SK-N-SH (cell line): Measurements from ENCODE around the gene CCNA2. TPM values are rescaled to one million over a fixed set of nuclear protein-coding genes. Genes with fewer than 3 reads are reported as not detected.
A peak's percentile ranks its signal among the peaks of the same experiment; 100 is the strongest.

Experiments
- CTCF ChIA-PET: fragments of 300-600, 350-600 bp; formaldehyde crosslinking; extraction: SDS; loops from one replicate; lab custom pipeline; 2021; lab: Yijun Ruan, JAX
- POLR2A ChIA-PET: fragments of 350-600 bp; sonication (Branson Sonifier 250); formaldehyde crosslinking; extraction: SDS; loops from one replicate; lab custom pipeline; 2020; ENCODE audit warnings: antibody characterized with exemption, inconsistent platforms; lab: Yijun Ruan, JAX
- DNase-seq: peaks from one replicate; pipeline ENCODE4 v3.0.0; 2012
- H2AFZ ChIP-seq: fragments of 200-600 bp; sonication (generic); 2 replicates; pipeline ENCODE4 v1.8.1; 2016; ENCODE audit warnings: antibody characterized with exemption, mild to moderate bottlenecking, low read depth
- H3F3A ChIP-seq: fragments of 200-600 bp; sonication (generic); replicated peaks from 2 replicates; pipeline ENCODE3; 2016; ENCODE audit warnings: antibody characterized with exemption, mild to moderate bottlenecking; ENCODE audit not compliant: insufficient read depth
- H3K27ac ChIP-seq, 2 experiments: fragments of 200-500 bp in 1 of 2; fragments of 200-600 bp in 1 of 2; sonication (Bioruptor generic) in 1 of 2; sonication (generic), shearing (Covaris generic) in 1 of 2; 2 replicates each; pipeline versions ENCODE4 v1.5.1 to v1.6.1; 2014 to 2016; ENCODE audit warnings: low read depth in 2 of 2, inconsistent platforms in 1 of 2, low read length in 1 of 2, mild to moderate bottlenecking in 1 of 2, mixed read lengths in 1 of 2
- H3K27me3 ChIP-seq: fragments of 200-600 bp; sonication (generic), shearing (Covaris generic); 2 replicates; pipeline ENCODE4 v1.6.1; 2016; ENCODE audit warnings: mixed run types; ENCODE audit not compliant: insufficient read depth
- H3K36me3 ChIP-seq, 2 experiments: fragments of 200-500 bp in 1 of 2; fragments of 200-600 bp in 1 of 2; sonication (Bioruptor generic) in 1 of 2; sonication (generic) in 1 of 2; replicated peaks in 1 of 2; 2 replicates each; pipeline versions ENCODE3 to v1.5.1; 2014 to 2016; ENCODE audit warnings: low read length in 1 of 2, mild to moderate bottlenecking in 1 of 2; ENCODE audit not compliant: insufficient read depth in 2 of 2, control insufficient read depth in 1 of 2
- H3K4me1 ChIP-seq, 2 experiments: fragments of 200-500 bp in 1 of 2; fragments of 200-600 bp in 1 of 2; sonication (Bioruptor generic) in 1 of 2; sonication (generic), shearing (Covaris generic) in 1 of 2; 2 replicates each; pipeline versions ENCODE4 v1.5.1 to v1.6.1; 2014 to 2016; ENCODE audit warnings: low read depth in 1 of 2, low read length in 1 of 2, mixed run types in 1 of 2; ENCODE audit not compliant: insufficient read depth in 2 of 2, control insufficient read depth in 1 of 2
- H3K4me2 ChIP-seq: fragments of 200-600 bp; sonication (generic), shearing (Covaris generic); 2 replicates; pipeline ENCODE4 v1.6.1; 2017; ENCODE audit warnings: mixed run types
- H3K4me3 ChIP-seq, 2 experiments: fragments of 200-500 bp in 1 of 2; fragments of 200-600 bp in 1 of 2; sonication (Bioruptor generic) in 1 of 2; sonication (generic), shearing (Covaris generic) in 1 of 2; 2 replicates each; pipeline versions ENCODE4 v1.5.1 to v1.8.1; 2014 to 2016; ENCODE audit warnings: low read depth in 2 of 2, inconsistent platforms in 1 of 2, low read length in 1 of 2, mild to moderate bottlenecking in 1 of 2, mixed read lengths in 1 of 2, moderate library complexity in 1 of 2
- H3K79me2 ChIP-seq: fragments of 200-600 bp; sonication (generic); 2 replicates; pipeline ENCODE4 v1.8.1; 2017; ENCODE audit warnings: mild to moderate bottlenecking; ENCODE audit not compliant: insufficient read depth
- H3K9ac ChIP-seq: fragments of 200-600 bp; sonication (generic); 2 replicates; pipeline ENCODE4 v1.6.1; 2017; ENCODE audit warnings: mixed run types
- H3K9me2 ChIP-seq: fragments of 200-600 bp; sonication (generic); 2 replicates; pipeline ENCODE4 v1.6.1; 2017; ENCODE audit warnings: mixed run types
- H3K9me3 ChIP-seq: fragments of 200-600 bp; sonication (generic); 2 replicates; pipeline ENCODE4 v1.6.1; 2017; ENCODE audit warnings: mixed run types, mild to moderate bottlenecking, moderate library complexity
- H4K20me1 ChIP-seq: fragments of 200-600 bp; sonication (generic); 2 replicates; pipeline ENCODE4 v1.6.1; 2017; ENCODE audit warnings: mild to moderate bottlenecking, mixed run types; ENCODE audit not compliant: insufficient read depth
- CTCF ChIP-seq: fragments of 200-600 bp; sonication (generic); IDR thresholded peaks from 2 replicates; pipeline ENCODE4 v1.6.1; 2017; ENCODE audit warnings: antibody characterized with exemption, mild to moderate bottlenecking, moderate library complexity
- EP300 ChIP-seq, 2 experiments: IDR thresholded peaks; 2 replicates each; pipeline versions ENCODE4 v1.4.0 to v1.6.1; 2012; ENCODE audit warnings: borderline replicate concordance in 1 of 2, low read depth in 1 of 2, low read length in 1 of 2
- FOXJ3 ChIP-seq: sonication (generic); formaldehyde crosslinking; IDR thresholded peaks from 2 replicates; pipeline ENCODE4 v1.5.1; 2020; ENCODE audit warnings: mild to moderate bottlenecking, missing genetic modification reagents
- GABPA ChIP-seq: IDR thresholded peaks from 2 replicates; pipeline ENCODE4 v1.4.0; 2012; ENCODE audit warnings: low read depth, mild to moderate bottlenecking
- GATA2 ChIP-seq: sonication (generic); formaldehyde crosslinking; IDR thresholded peaks from 2 replicates; pipeline ENCODE4 v1.5.0; 2020; ENCODE audit warnings: mild to moderate bottlenecking, missing genetic modification reagents
- MXI1 ChIP-seq: IDR thresholded peaks from 2 replicates; pipeline ENCODE4 v1.6.1; 2012; ENCODE audit warnings: mild to moderate bottlenecking, low read depth, low read length, improper control_type of control experiment
- POLR2AphosphoS5 ChIP-seq: IDR thresholded peaks from 2 replicates; pipeline ENCODE4 v1.6.1; 2012; ENCODE audit warnings: low read depth, low read length
- RAD21 ChIP-seq: IDR thresholded peaks from 2 replicates; pipeline ENCODE4 v1.6.1; 2012; ENCODE audit warnings: mild to moderate bottlenecking, low read length
- RXRA ChIP-seq: IDR thresholded peaks from 2 replicates; pipeline ENCODE4 v1.4.0; 2012; ENCODE audit warnings: low read depth, mild to moderate bottlenecking, borderline replicate concordance
- SIN3A ChIP-seq: IDR thresholded peaks from 2 replicates; pipeline ENCODE4 v1.6.1; 2012; ENCODE audit warnings: low read depth, mild to moderate bottlenecking, low read length, moderate library complexity, borderline replicate concordance
- SMC3 ChIP-seq: IDR thresholded peaks from 2 replicates; pipeline ENCODE4 v1.6.1; 2012; ENCODE audit warnings: low read depth, low read length, improper control_type of control experiment
- TAF1 ChIP-seq: IDR thresholded peaks from 2 replicates; pipeline ENCODE4 v1.6.1; 2012; ENCODE audit warnings: low read depth, mild to moderate bottlenecking, low read length, moderate library complexity, borderline replicate concordance
- TCF12 ChIP-seq: IDR thresholded peaks from 2 replicates; pipeline ENCODE4 v1.4.0; 2012
- ZBTB33 ChIP-seq: IDR thresholded peaks from 2 replicates; pipeline ENCODE4 v1.4.0; 2012; ENCODE audit warnings: low read depth, borderline replicate concordance
- WGBS: methylation state at CpG from one replicate; pipeline ENCODE4 v1.1.6; 2017; ENCODE audit warnings: low lambda C conversion rate; 5-methylcytosine and 5-hydroxymethylcytosine counted together
- polyA plus RNA-seq, 3 experiments: library from polyadenylated mRNA; depleted of rRNA; stranded (reverse); fragments of >200 nt; gene quantifications; 2 replicates each; pipeline ENCODE4 v1.2.3, GENCODE V29; 2012
- TF ChIP-seq, protein P1 (sequence below): IDR thresholded peaks from 2 replicates; pipeline ENCODE4 v1.6.1; 2012; ENCODE audit warnings: mild to moderate bottlenecking, low read depth, low read length, moderate library complexity
- TF ChIP-seq, protein P2 (sequence below): fragments of 150-350 bp; IDR thresholded peaks from 2 replicates; pipeline ENCODE4 v1.6.1; 2017; ENCODE audit warnings: antibody characterized with exemption, low read length, low read depth, borderline replicate concordance
- TF ChIP-seq, protein P3 (sequence below): fragments of 150-350 bp; IDR thresholded peaks from 2 replicates; pipeline ENCODE4 v1.6.1; 2016; ENCODE audit warnings: mild to moderate bottlenecking, low read depth, low read length
- TF ChIP-seq, protein P4 (sequence below): IDR thresholded peaks from 2 replicates; pipeline ENCODE4 v1.4.0; 2012; ENCODE audit warnings: low read depth, borderline replicate concordance

The CCNA2 gene
- polyA plus RNA-seq, 1 of the 3 experiments (the other 2 are of a cell fraction) = 23.8 TPM

GRCh38 chr4:121788896-121789295, 34.8 kb downstream of the CCNA2 start:
- POLR2A ChIA-PET = no interaction called here
- Histone ChIP-seq H3K27me3 (no peaks in the 10 kb centered on the region), H3K4me3 (no peak overlapping the region), H3K4me1 (peaks cover 0 to 54% of the 10 kb centered on the region in 2 experiments), H3K79me2 (no peaks in the 10 kb centered on the region), H3K9me3 (no peaks in the 10 kb centered on the region), H3K4me2 (peak overlapping the region; percentile 69; the same call in 1 of the 2 replicates), H3K36me3 (no peaks in the 10 kb centered on the region), H3K27ac (peak overlapping the region; percentile 86 to 95; a peak in 3 of 4 replicates), H4K20me1 (no peaks in the 10 kb centered on the region), H3F3A (peaks cover 66% of the 10 kb centered on the region), H3K9me2 (no peaks in the 10 kb centered on the region), H2AFZ (peak overlapping the region; percentile 85), H3K9ac (peak overlapping the region; percentile 55)
- CTCF ChIA-PET = no interaction called here
- 39% methylated on average over 2 of the region's 2 CpGs for WGBS
- DNase-seq = no peak
- TF ChIP-seq FOXJ3 (CRISPR knock-in tag) (no peak), SMC3 (no peak), RAD21 (no peak), SIN3A (no peak), EP300 (IDR thresholded peaks at IDR 0.05; ENCODE audit: borderline replicate concordance in 1 of 2, low read depth in 1 of 2, low read length in 1 of 2) (no peak), MXI1 (no peak), TAF1 (no peak), ZBTB33 (no peak), POLR2AphosphoS5 (no peak), TCF12 (no peak), RXRA (no peak), GATA2 (CRISPR knock-in tag) (no peak), CTCF (no peak), GABPA (no peak)
- TF ChIP-seq, protein P1, sequence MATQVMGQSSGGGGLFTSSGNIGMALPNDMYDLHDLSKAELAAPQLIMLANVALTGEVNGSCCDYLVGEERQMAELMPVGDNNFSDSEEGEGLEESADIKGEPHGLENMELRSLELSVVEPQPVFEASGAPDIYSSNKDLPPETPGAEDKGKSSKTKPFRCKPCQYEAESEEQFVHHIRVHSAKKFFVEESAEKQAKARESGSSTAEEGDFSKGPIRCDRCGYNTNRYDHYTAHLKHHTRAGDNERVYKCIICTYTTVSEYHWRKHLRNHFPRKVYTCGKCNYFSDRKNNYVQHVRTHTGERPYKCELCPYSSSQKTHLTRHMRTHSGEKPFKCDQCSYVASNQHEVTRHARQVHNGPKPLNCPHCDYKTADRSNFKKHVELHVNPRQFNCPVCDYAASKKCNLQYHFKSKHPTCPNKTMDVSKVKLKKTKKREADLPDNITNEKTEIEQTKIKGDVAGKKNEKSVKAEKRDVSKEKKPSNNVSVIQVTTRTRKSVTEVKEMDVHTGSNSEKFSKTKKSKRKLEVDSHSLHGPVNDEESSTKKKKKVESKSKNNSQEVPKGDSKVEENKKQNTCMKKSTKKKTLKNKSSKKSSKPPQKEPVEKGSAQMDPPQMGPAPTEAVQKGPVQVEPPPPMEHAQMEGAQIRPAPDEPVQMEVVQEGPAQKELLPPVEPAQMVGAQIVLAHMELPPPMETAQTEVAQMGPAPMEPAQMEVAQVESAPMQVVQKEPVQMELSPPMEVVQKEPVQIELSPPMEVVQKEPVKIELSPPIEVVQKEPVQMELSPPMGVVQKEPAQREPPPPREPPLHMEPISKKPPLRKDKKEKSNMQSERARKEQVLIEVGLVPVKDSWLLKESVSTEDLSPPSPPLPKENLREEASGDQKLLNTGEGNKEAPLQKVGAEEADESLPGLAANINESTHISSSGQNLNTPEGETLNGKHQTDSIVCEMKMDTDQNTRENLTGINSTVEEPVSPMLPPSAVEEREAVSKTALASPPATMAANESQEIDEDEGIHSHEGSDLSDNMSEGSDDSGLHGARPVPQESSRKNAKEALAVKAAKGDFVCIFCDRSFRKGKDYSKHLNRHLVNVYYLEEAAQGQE = no peak
- TF ChIP-seq, protein P2, sequence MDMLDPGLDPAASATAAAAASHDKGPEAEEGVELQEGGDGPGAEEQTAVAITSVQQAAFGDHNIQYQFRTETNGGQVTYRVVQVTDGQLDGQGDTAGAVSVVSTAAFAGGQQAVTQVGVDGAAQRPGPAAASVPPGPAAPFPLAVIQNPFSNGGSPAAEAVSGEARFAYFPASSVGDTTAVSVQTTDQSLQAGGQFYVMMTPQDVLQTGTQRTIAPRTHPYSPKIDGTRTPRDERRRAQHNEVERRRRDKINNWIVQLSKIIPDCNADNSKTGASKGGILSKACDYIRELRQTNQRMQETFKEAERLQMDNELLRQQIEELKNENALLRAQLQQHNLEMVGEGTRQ = no peak
- TF ChIP-seq, protein P3, sequence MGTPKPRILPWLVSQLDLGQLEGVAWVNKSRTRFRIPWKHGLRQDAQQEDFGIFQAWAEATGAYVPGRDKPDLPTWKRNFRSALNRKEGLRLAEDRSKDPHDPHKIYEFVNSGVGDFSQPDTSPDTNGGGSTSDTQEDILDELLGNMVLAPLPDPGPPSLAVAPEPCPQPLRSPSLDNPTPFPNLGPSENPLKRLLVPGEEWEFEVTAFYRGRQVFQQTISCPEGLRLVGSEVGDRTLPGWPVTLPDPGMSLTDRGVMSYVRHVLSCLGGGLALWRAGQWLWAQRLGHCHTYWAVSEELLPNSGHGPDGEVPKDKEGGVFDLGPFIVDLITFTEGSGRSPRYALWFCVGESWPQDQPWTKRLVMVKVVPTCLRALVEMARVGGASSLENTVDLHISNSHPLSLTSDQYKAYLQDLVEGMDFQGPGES = no peak
- TF ChIP-seq, protein P4, sequence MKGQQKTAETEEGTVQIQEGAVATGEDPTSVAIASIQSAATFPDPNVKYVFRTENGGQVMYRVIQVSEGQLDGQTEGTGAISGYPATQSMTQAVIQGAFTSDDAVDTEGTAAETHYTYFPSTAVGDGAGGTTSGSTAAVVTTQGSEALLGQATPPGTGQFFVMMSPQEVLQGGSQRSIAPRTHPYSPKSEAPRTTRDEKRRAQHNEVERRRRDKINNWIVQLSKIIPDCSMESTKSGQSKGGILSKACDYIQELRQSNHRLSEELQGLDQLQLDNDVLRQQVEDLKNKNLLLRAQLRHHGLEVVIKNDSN = no peak
